AG04450 (cell line): Measurements from ENCODE around the gene SIPA1L3. TPM values are rescaled to one million over a fixed set of nuclear protein-coding genes. Genes with fewer than 3 reads are reported as not detected.

Experiments
- CTCF ChIA-PET: fragments of 300-600, 350-600 bp; formaldehyde crosslinking; extraction: SDS; loops from one replicate; lab custom pipeline; 2022; ENCODE audit warnings: antibody characterized with exemption, inconsistent platforms; lab: Charles Lee
- POLR2A ChIA-PET: fragments of 350-600 bp; formaldehyde crosslinking; extraction: SDS; loops from one replicate; lab custom pipeline; 2021; ENCODE audit warnings: antibody characterized with exemption, inconsistent platforms; lab: Yijun Ruan, JAX
- DNase-seq: peaks from one replicate; pipeline ENCODE4 v3.0.0-alpha.2; 2011; ENCODE audit warnings: low read depth, low spot score
- H3K27ac ChIP-seq: one replicate; pipeline ENCODE4 v1.5.1; 2012; ENCODE audit warnings: low read depth, low read length, control low read depth
- H3K27me3 ChIP-seq: one replicate; pipeline ENCODE4 v1.6.0; 2012; ENCODE audit warnings: low read length; ENCODE audit not compliant: control insufficient read depth, insufficient read depth
- H3K4me3 ChIP-seq: 2 replicates; pipeline ENCODE4 v1.5.1; 2011; ENCODE audit warnings: mild to moderate bottlenecking, low read depth, low read length, control low read depth
- H3K9me3 ChIP-seq: 2 replicates; pipeline ENCODE4 v1.5.1; 2012; ENCODE audit warnings: low read length; ENCODE audit not compliant: control insufficient read depth, insufficient read depth
- CTCF ChIP-seq: IDR thresholded peaks from 2 replicates; pipeline ENCODE4 v1.5.1; 2011; ENCODE audit warnings: low read depth, low read length, control low read depth, inconsistent platforms
- polyA plus RNA-seq: library from polyadenylated mRNA; depleted of rRNA; stranded (reverse); fragments of >200 nt; gene quantifications from 2 replicates; pipeline ENCODE4 v1.2.3, GENCODE V29; 2011

The SIPA1L3 gene
- polyA plus RNA-seq, 1 experiment, result 4.9 TPM

DNA sequence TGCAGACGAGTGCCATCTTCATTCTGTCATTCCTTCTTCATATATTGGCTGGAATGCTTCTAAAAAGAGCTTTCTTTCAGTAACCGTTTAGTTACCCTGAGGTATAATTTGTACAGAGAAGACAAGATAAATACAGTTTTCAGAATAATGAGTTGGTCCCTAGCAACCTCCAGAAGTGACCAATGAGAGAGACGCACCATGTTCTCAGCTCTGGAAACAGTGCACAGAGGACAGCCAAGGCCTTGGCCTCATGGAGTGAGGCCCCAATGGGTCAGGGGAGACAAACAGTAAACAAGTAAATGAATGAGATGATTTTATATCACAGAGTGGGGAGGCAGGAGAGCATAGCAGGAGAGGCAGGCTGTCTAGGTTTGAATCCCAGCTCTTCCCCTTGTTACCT, 226.3 kb downstream of the SIPA1L3 start:
- no peak for TF ChIP-seq CTCF
- CTCF ChIA-PET, result interaction anchor here (0.6 to 3.1 kb wide), 4 partner anchors 9 to 231 kb away, joined by 3 to 15 read pairs (median 10); no protein-coding TSS in a partner anchor
- H3K4me3 ChIP-seq, result no peak overlapping the region
- no peaks in the 10 kb centered on the region for H3K9me3 ChIP-seq
- POLR2A ChIA-PET, result interaction anchor here (1.1 kb wide), 1 partner anchor 502 kb away, joined by 4 read pairs; no protein-coding TSS in a partner anchor
- no peak overlapping the region for H3K27ac ChIP-seq
- no peaks in the 10 kb centered on the region for H3K27me3 ChIP-seq
- no peak for DNase-seq

DNA sequence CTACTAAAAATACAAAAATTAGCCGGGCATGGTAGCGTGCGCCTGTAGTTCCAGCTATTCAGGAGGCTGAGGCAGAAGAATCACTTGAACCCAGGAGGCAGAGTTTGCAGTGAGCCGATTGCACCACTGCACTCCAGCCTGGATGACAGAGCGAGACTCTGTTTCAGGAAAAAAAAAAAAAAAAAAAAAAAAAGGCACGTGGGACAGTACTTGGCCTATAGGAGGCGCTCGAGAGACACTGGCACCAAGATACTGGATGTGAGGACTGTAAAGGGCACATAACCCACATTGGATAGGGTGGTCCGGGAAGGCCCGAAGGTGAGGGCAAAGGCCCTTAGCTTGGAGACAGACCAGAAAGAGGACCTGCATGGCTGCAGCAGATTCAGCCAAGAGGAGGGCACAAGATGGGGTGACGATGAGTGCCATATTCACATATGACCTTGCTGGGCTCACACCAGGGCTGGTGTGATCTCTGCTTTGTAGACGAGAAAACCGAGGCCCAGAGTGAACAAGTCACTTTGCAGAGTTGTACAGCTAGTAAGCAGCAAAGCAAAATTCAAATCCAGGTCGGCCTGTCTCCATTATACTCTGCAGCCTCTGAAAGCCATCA, 227.6 kb downstream of the SIPA1L3 start:
- H3K27me3 ChIP-seq, result no peaks in the 10 kb centered on the region
- no peak overlapping the region for H3K4me3 ChIP-seq
- no peak overlapping the region for H3K27ac ChIP-seq
- peak; percentile 67 for TF ChIP-seq CTCF
- POLR2A ChIA-PET, result interaction anchor here (0.7 kb wide), 1 partner anchor 13 kb away, joined by 12 read pairs; no protein-coding TSS in a partner anchor
- CTCF ChIA-PET, result interaction anchor here (0.7 to 3.1 kb wide), 16 partner anchors 7 to 1198 kb away, joined by 3 to 15 read pairs (median 6); no protein-coding TSS in a partner anchor
- no peaks in the 10 kb centered on the region for H3K9me3 ChIP-seq
- no peak for DNase-seq

DNA sequence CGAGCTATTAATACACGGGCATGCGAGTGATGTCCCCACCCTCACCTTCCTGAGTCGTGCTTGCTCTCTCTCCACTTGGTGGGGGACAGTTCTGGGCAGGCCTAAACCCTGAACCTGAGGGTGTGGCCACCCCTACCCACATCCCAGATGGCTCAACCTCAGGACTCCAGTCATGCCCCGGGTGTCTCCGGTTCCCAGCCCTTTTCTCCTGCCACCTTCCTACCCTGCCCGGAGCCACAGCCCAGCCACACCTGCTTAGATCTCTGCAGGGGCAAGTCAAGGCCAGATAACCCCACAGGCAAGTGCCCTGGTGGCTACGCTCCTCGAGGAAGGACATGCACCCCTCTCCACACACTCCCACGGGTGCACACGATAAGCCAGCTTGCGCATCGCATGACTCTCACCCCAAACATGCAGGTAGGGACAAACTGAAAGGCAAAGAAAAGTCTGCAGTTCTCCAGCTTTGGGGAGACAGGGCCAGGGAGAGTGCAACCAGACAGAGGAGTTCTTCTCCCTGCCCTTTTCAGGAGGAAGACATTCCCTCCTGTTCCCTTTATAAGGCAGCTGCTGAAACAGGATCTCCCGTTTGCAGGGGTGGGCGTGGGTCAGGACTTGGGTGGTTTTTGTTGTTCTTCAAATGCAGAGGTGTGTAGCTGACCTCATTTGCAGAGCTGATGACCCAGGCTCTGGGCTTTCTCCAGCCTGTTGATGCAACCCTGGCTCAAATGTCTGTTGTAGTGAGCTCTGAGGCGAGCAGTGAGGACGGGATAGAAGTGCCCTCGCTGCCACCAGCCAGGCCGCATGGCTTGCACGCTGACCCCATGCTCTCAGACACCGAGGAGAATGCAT, 228.4 kb downstream of the SIPA1L3 start:
- no peak for TF ChIP-seq CTCF
- Histone ChIP-seq H3K27me3 (no peaks in the 10 kb centered on the region), H3K9me3 (no peaks in the 10 kb centered on the region), H3K4me3 (no peak overlapping the region), H3K27ac (no peak overlapping the region)
- DNase-seq, result no peak
- ChIA-PET POLR2A (interaction anchor here (0.7 kb wide), 1 partner anchor 12 kb away, joined by 12 read pairs; no protein-coding TSS in a partner anchor), CTCF (interaction anchor here (0.6 to 3.1 kb wide), 6 partner anchors 8 to 230 kb away, joined by 4 to 15 read pairs (median 6); no protein-coding TSS in a partner anchor)

- H3K27me3 ChIP-seq, result no peaks in the 10 kb centered on the region
- DNase-seq, result no peak
- TF ChIP-seq CTCF, result no peak
- ChIA-PET POLR2A (no interaction called here), CTCF (interaction anchor here (1.2 kb wide), 1 partner anchor 237 kb away, joined by 3 read pairs; no protein-coding TSS in a partner anchor)
- no peaks in the 10 kb centered on the region for H3K9me3 ChIP-seq
- no peak overlapping the region for H3K27ac ChIP-seq
- H3K4me3 ChIP-seq, result no peak overlapping the region
These were observed 232.1 kb downstream of the SIPA1L3 start for GRCh38 chr19:38139122-38139521.
